GM19397 (cell line): Measurements from ENCODE around the gene ANKRD44.

Source experiments
- ATAC-seq: cut with Tn5 transposase; IDR thresholded peaks from one replicate; pipeline ENCODE4 v1.9.1; 2021; ENCODE audit warnings: mild to moderate bottlenecking, moderate library complexity; ENCODE audit not compliant: unreplicated experiment

Gene ANKRD44

GRCh38 chr2:197001921-197002320, 308.7 kb downstream of the ANKRD44 start:
- ATAC-seq, result no peak

- ATAC-seq, result no peak
Observed at GRCh38 chr2:196995757-196996314, 314.7 kb downstream of the ANKRD44 start.

GRCh38 chr2:196994764-196995163, 315.8 kb downstream of the ANKRD44 start:
- no peak for ATAC-seq

GRCh38 chr2:196993617-196994016, 317.0 kb downstream of the ANKRD44 start:
- ATAC-seq, result no peak

GRCh38 chr2:196992466-196992865, 318.1 kb downstream of the ANKRD44 start:
- no peak for ATAC-seq

- no peak for ATAC-seq
Observed at GRCh38 chr2:196990788-196991461, 319.7 kb downstream of the ANKRD44 start.

- no peak for ATAC-seq
Observed at GRCh38 chr2:196990092-196990491, 320.5 kb downstream of the ANKRD44 start.

- ATAC-seq, result no peak
Observed at GRCh38 chr2:196989496-196989895, 321.1 kb downstream of the ANKRD44 start.

GRCh38 chr2:196988639-196989038, 321.9 kb downstream of the ANKRD44 start:
- ATAC-seq, result no peak

GRCh38 chr2:196987649-196988364, 322.8 kb downstream of the ANKRD44 start:
- ATAC-seq, result no peak

- ATAC-seq, result no peak
Observed at GRCh38 chr2:196987298-196987648, 323.3 kb downstream of the ANKRD44 start.

- ATAC-seq, result no peak
Observed at GRCh38 chr2:196985511-196986183, 324.9 kb downstream of the ANKRD44 start.

- no peak for ATAC-seq
Observed at GRCh38 chr2:196984903-196985302, 325.7 kb downstream of the ANKRD44 start.

- no peak for ATAC-seq
Observed at GRCh38 chr2:196983934-196984333, 326.6 kb downstream of the ANKRD44 start.

- ATAC-seq, result no peak
Observed at GRCh38 chr2:196980473-196980872, 330.1 kb downstream of the ANKRD44 start.

GRCh38 chr2:196980001-196980400, 330.6 kb downstream of the ANKRD44 start:
- ATAC-seq, result no peak

GRCh38 chr2:196977507-196977906, 333.1 kb downstream of the ANKRD44 start:
- ATAC-seq, result no peak

- ATAC-seq, result no peak
Observed at GRCh38 chr2:196974970-196975369, 335.6 kb downstream of the ANKRD44 start.

- ATAC-seq, result no peak
Observed at GRCh38 chr2:196971574-196972279, 338.9 kb downstream of the ANKRD44 start.

- ATAC-seq, result no peak
Observed at GRCh38 chr2:196970099-196970498, 340.5 kb downstream of the ANKRD44 start.

- ATAC-seq, result no peak
Observed at GRCh38 chr2:196968516-196968915, 342.1 kb downstream of the ANKRD44 start.
